Trophoblast cell (in vitro differentiated cells and primary cell): Measurements from ENCODE around the gene DNM1. TPM values are rescaled to one million over a fixed set of nuclear protein-coding genes. Genes with fewer than 3 reads are reported as not detected.

ENCODE experiments used
- DNase-seq, 2 donors: peaks; one replicate each; pipeline ENCODE4 v3.0.0-alpha.2; 2016
- H2AFZ ChIP-seq: 2 replicates; pipeline ENCODE4 v1.6.1; 2013; ENCODE audit warnings: low read length, moderate library complexity, mild to moderate bottlenecking; ENCODE audit not compliant: insufficient read depth, poor library complexity
- H2AK5ac ChIP-seq: 2 replicates; pipeline ENCODE4 v1.6.1; 2013; ENCODE audit warnings: mild to moderate bottlenecking, low read length
- H2BK120ac ChIP-seq: 2 replicates; pipeline ENCODE4 v1.6.1; 2013; ENCODE audit warnings: low read length, mild to moderate bottlenecking, moderate library complexity; ENCODE audit not compliant: insufficient read depth, poor library complexity
- H2BK12ac ChIP-seq: 2 replicates; pipeline ENCODE4 v1.6.1; 2013; ENCODE audit warnings: mild to moderate bottlenecking, low read length, moderate library complexity
- H2BK5ac ChIP-seq: 2 replicates; pipeline ENCODE4 v1.6.1; 2013; ENCODE audit warnings: low read length, low read depth, moderate library complexity, mild to moderate bottlenecking; ENCODE audit not compliant: poor library complexity
- H3K14ac ChIP-seq: 2 replicates; pipeline ENCODE4 v1.6.1; 2013; ENCODE audit warnings: mild to moderate bottlenecking, low read length
- H3K18ac ChIP-seq: 2 replicates; pipeline ENCODE4 v1.6.1; 2013; ENCODE audit warnings: mild to moderate bottlenecking, low read length
- H3K23ac ChIP-seq: 2 replicates; pipeline ENCODE4 v1.6.1; 2013; ENCODE audit warnings: low read length
- H3K27ac ChIP-seq: 2 replicates; pipeline ENCODE4 v1.5.1; 2013; ENCODE audit warnings: low read depth, mild to moderate bottlenecking, inconsistent platforms, low read length, moderate library complexity
- H3K27me3 ChIP-seq: 2 replicates; pipeline ENCODE4 v1.6.1; 2013; ENCODE audit warnings: inconsistent platforms, mild to moderate bottlenecking, low read length, moderate library complexity; ENCODE audit not compliant: insufficient read depth
- H3K36me3 ChIP-seq, 2 experiments: 1 replicate in 1 of 2; 2 replicates in 1 of 2; pipeline ENCODE4 v1.6.1; 2013; ENCODE audit warnings: low read length in 2 of 2, mild to moderate bottlenecking in 2 of 2, moderate library complexity in 1 of 2; ENCODE audit not compliant: insufficient read depth in 2 of 2, control insufficient read depth in 1 of 2
- H3K4ac ChIP-seq: 2 replicates; pipeline ENCODE4 v1.6.1; 2013; ENCODE audit warnings: low read depth, mild to moderate bottlenecking, low read length, moderate library complexity
- H3K4me1 ChIP-seq, 2 experiments: 1 replicate in 1 of 2; 2 replicates in 1 of 2; pipeline ENCODE4 v1.6.1; 2013; ENCODE audit warnings: low read length in 2 of 2, mild to moderate bottlenecking in 2 of 2, moderate library complexity in 1 of 2; ENCODE audit not compliant: insufficient read depth in 2 of 2, control insufficient read depth in 1 of 2
- H3K4me2 ChIP-seq: 2 replicates; pipeline ENCODE4 v1.6.1; 2013; ENCODE audit warnings: inconsistent platforms, mild to moderate bottlenecking, low read length, moderate library complexity
- H3K4me3 ChIP-seq: 2 replicates; pipeline ENCODE4 v1.5.1; 2013; ENCODE audit warnings: mild to moderate bottlenecking, low read depth, low read length, inconsistent platforms
- H3K79me1 ChIP-seq: one replicate; pipeline ENCODE4 v1.6.1; 2013; ENCODE audit warnings: low read length
- H3K79me2 ChIP-seq: 2 replicates; pipeline ENCODE4 v1.6.1; 2013; ENCODE audit warnings: low read length, mild to moderate bottlenecking; ENCODE audit not compliant: control insufficient read depth, insufficient read depth, poor library complexity
- H3K9ac ChIP-seq: 2 replicates; pipeline ENCODE4 v1.6.1; 2013; ENCODE audit warnings: mild to moderate bottlenecking, low read length
- H3K9me3 ChIP-seq: 2 replicates; pipeline ENCODE4 v1.6.1; 2013; ENCODE audit warnings: low read depth, mild to moderate bottlenecking, control low read depth, inconsistent platforms, low read length; ENCODE audit not compliant: insufficient read depth
- H4K12ac ChIP-seq: 2 replicates; pipeline ENCODE4 v1.6.1; 2013; ENCODE audit warnings: low read depth, mild to moderate bottlenecking, low read length, moderate library complexity
- H4K8ac ChIP-seq: 2 replicates; pipeline ENCODE4 v1.6.1; 2013; ENCODE audit warnings: low read depth, mild to moderate bottlenecking, low read length, moderate library complexity
- H4K91ac ChIP-seq: one replicate; pipeline ENCODE4 v1.6.1; 2013; ENCODE audit warnings: low read depth, mild to moderate bottlenecking, low read length, moderate library complexity
- WGBS: extraction: QIAGEN DNeasy Blood & Tissue Kit; methylation state at CpG from one replicate; pipeline ENCODE4 v1.1.7; 2013; ENCODE audit warnings: missing lambda C conversion rate; ENCODE audit not compliant: insufficient read length, insufficient coverage; ENCODE audit errors: extremely low coverage; 5-methylcytosine and 5-hydroxymethylcytosine counted together
- polyA plus RNA-seq: library from polyadenylated mRNA; stranded (reverse); fragments of 200-250 nt; gene quantifications from 2 replicates; pipeline ENCODE4 v1.2.3, GENCODE V29; 2013

Gene DNM1
- polyA plus RNA-seq, result 6.0 TPM in 2 replicates

GRCh38 chr9:128203024-128203706 lies at the start of gene DNM1:
TSS of gene DNM1 (plus strand) at chr9:128203379. CDS start at chr9:128203471, 92 bp downstream.
- peak within 1 kb of the TSS; percentile 29 for H4K91ac ChIP-seq
- H3K4me1 ChIP-seq, result peaks cover 8 to 11% of the 10 kb centered on the region in 2 experiments
- no peaks in the 10 kb centered on the region for H3K36me3 ChIP-seq
- no peak within 1 kb of the TSS for H3K23ac ChIP-seq
- H3K4me3 ChIP-seq, result peak within 1 kb of the TSS; percentile 76
- H3K9ac ChIP-seq, result peak within 1 kb of the TSS; percentile 28
- no peaks in the 10 kb centered on the region for H3K9me3 ChIP-seq
- peak within 1 kb of the TSS; percentile 51 for H4K8ac ChIP-seq
- H3K14ac ChIP-seq, result peak within 1 kb of the TSS; percentile 35
- DNase-seq, result peak; percentile 43 to 80
- H4K12ac ChIP-seq, result no peak within 1 kb of the TSS
- peak within 1 kb of the TSS; percentile 69 for H2AFZ ChIP-seq
- H3K4me2 ChIP-seq, result peak within 1 kb of the TSS; percentile 96
- peak within 1 kb of the TSS; percentile 2 for H3K4ac ChIP-seq
- no peak within 1 kb of the TSS for H2BK5ac ChIP-seq
- H3K18ac ChIP-seq, result peak within 1 kb of the TSS; percentile 75
- H2AK5ac ChIP-seq, result no peak within 1 kb of the TSS
- peaks cover 8% of the 10 kb centered on the region for H3K27me3 ChIP-seq
- no peak within 1 kb of the TSS for H3K27ac ChIP-seq
- no CpG with 5 or more reads among the region's 72 CpGs for WGBS
- H2BK12ac ChIP-seq, result no peak within 1 kb of the TSS
- peaks cover 2% of the 10 kb centered on the region for H3K79me2 ChIP-seq
- no peak within 1 kb of the TSS for H2BK120ac ChIP-seq
- H3K79me1 ChIP-seq, result peaks cover 6% of the 10 kb centered on the region

- Histone ChIP-seq H3K27me3 (no peaks in the 10 kb centered on the region), H3K14ac (no peak overlapping the region), H3K18ac (no peak overlapping the region), H3K4me2 (no peak overlapping the region), H3K36me3 (no peaks in the 10 kb centered on the region), H3K4me3 (no peak overlapping the region), H2BK5ac (no peak overlapping the region), H3K4ac (no peak overlapping the region), H2BK120ac (no peak overlapping the region), H4K91ac (no peak overlapping the region), H3K79me1 (no peaks in the 10 kb centered on the region), H3K9ac (no peak overlapping the region), H3K79me2 (no peaks in the 10 kb centered on the region), H3K23ac (no peak overlapping the region), H3K4me1 (no peaks in the 10 kb centered on the region), H2BK12ac (no peak overlapping the region), H2AK5ac (no peak overlapping the region), H4K8ac (no peak overlapping the region), H2AFZ (no peak overlapping the region), H3K9me3 (no peaks in the 10 kb centered on the region), H3K27ac (no peak overlapping the region), H4K12ac (no peak overlapping the region)
- no CpG with 5 or more reads among the region's 13 CpGs for WGBS
- DNase-seq, result no peak
Observed at GRCh38 chr9:128153947-128154695, 49.1 kb upstream of the DNM1 start.

GRCh38 chr9:128155736-128156500 lies 47.3 kb upstream of the DNM1 start:
- Histone ChIP-seq H4K12ac (no peak overlapping the region), H2BK120ac (no peak overlapping the region), H2AK5ac (no peak overlapping the region), H3K23ac (no peak overlapping the region), H4K8ac (no peak overlapping the region), H3K27ac (no peak overlapping the region), H3K4me3 (no peak overlapping the region), H2AFZ (no peak overlapping the region), H2BK12ac (no peak overlapping the region), H3K27me3 (no peaks in the 10 kb centered on the region), H3K4ac (no peak overlapping the region), H3K9me3 (no peaks in the 10 kb centered on the region), H3K9ac (no peak overlapping the region), H4K91ac (no peak overlapping the region), H3K18ac (no peak overlapping the region), H3K36me3 (no peaks in the 10 kb centered on the region), H3K4me1 (peaks cover 5 to 9% of the 10 kb centered on the region in 2 experiments), H3K4me2 (no peak overlapping the region), H3K79me1 (peaks cover 12% of the 10 kb centered on the region), H3K14ac (no peak overlapping the region), H2BK5ac (no peak overlapping the region), H3K79me2 (peaks cover 5% of the 10 kb centered on the region)
- WGBS, result no CpG with 5 or more reads among the region's 7 CpGs
- DNase-seq, result no peak

GRCh38 chr9:128159522-128159783 lies 43.7 kb upstream of the DNM1 start:
- peak overlapping the region; percentile 40 for H3K27ac ChIP-seq
- H3K79me1 ChIP-seq, result peaks cover 12% of the 10 kb centered on the region
- H3K14ac ChIP-seq, result peak overlapping the region; percentile 36
- H3K4me2 ChIP-seq, result peak overlapping the region; percentile 80
- peak overlapping the region; percentile 14 for H2BK120ac ChIP-seq
- peak overlapping the region; percentile 81 for H4K12ac ChIP-seq
- H4K8ac ChIP-seq, result peak overlapping the region; percentile 89
- no peak overlapping the region for H3K23ac ChIP-seq
- no peaks in the 10 kb centered on the region for H3K9me3 ChIP-seq
- H2BK5ac ChIP-seq, result no peak overlapping the region
- H2AK5ac ChIP-seq, result peak overlapping the region; percentile 88
- no peak overlapping the region for H3K9ac ChIP-seq
- H3K27me3 ChIP-seq, result no peaks in the 10 kb centered on the region
- H3K4me3 ChIP-seq, result no peak overlapping the region
- peak overlapping the region; percentile 29 for H3K4ac ChIP-seq
- H3K4me1 ChIP-seq, result peaks cover 5 to 9% of the 10 kb centered on the region in 2 experiments
- H2AFZ ChIP-seq, result peak overlapping the region; percentile 81
- peak overlapping the region; percentile 42 for H2BK12ac ChIP-seq
- WGBS, result no CpG with 5 or more reads among the region's 11 CpGs
- H3K18ac ChIP-seq, result peak overlapping the region; percentile 32
- peak in 1 of 2 donors; percentile 19 for DNase-seq
- peaks cover 5% of the 10 kb centered on the region for H3K79me2 ChIP-seq
- H3K36me3 ChIP-seq, result peaks cover 25 to 27% of the 10 kb centered on the region in 2 experiments
- H4K91ac ChIP-seq, result peak overlapping the region; percentile 66
